Lower lobe of right lung (tissue), 2 donors: Measurements from ENCODE around the gene TUBB2B. TPM values are rescaled to one million over a fixed set of nuclear protein-coding genes. Genes with fewer than 3 reads are reported as not detected.
"Not testable (repeated sequence)": the region's sequence is repeated elsewhere in the genome, so short reads cannot be mapped to it uniquely, and the experiment has no call there.

Experiments
- ATAC-seq, 2 donors: fragments of 200-7000 bp; cut with Tn5 transposase; one replicate each; pipeline ENCODE4 v1.9.1; 2020 to 2022; ENCODE audit warnings: mild to moderate bottlenecking in 2 of 2, moderate library complexity in 2 of 2
- DNase-seq: peaks from one replicate; pipeline ENCODE4 v3.0.0-alpha.2; 2020
- H3K27ac ChIP-seq: fragments of 200-600 bp; one replicate; pipeline ENCODE4 v1.8.0; 2022
- H3K27me3 ChIP-seq: fragments of 200-600 bp; one replicate; pipeline ENCODE4 v1.8.0; 2022; ENCODE audit warnings: low read depth
- H3K36me3 ChIP-seq: fragments of 200-600 bp; one replicate; pipeline ENCODE4 v1.8.0; 2022; ENCODE audit warnings: mild to moderate bottlenecking
- H3K4me1 ChIP-seq: fragments of 200-600 bp; one replicate; pipeline ENCODE4 v1.8.0; 2022
- H3K4me3 ChIP-seq: fragments of 200-600 bp; one replicate; pipeline ENCODE4 v1.8.0; 2022; ENCODE audit warnings: mild to moderate bottlenecking
- H3K9me3 ChIP-seq: fragments of 200-600 bp; one replicate; pipeline ENCODE4 v1.8.0; 2022
- CTCF ChIP-seq: fragments of 200-600 bp; IDR thresholded peaks from one replicate; pipeline ENCODE4 v1.8.0; 2022; ENCODE audit warnings: antibody characterized with exemption, mild to moderate bottlenecking
- intact Hi-C: fragments of 100-400 bp; cut with DNase I; formaldehyde crosslinking; loops from one replicate; pipeline ENCODE4 v1.11.0; 2022
- total RNA-seq: library from RNA; stranded (reverse); fragmentation: NEBNext Ultra II Directional; extraction: Animal tissue kit (Norgen Biotek cat#: 25700); gene quantifications from one replicate; pipeline ENCODE4 v1.2.1, GENCODE V29; 2021
- donor health status: DM: no; HTN: yes; CAD: no; lungs with severe emphysema.

TUBB2B gene
- total RNA-seq, 1 donor from 2014 or later = 0.59 TPM

DNA sequence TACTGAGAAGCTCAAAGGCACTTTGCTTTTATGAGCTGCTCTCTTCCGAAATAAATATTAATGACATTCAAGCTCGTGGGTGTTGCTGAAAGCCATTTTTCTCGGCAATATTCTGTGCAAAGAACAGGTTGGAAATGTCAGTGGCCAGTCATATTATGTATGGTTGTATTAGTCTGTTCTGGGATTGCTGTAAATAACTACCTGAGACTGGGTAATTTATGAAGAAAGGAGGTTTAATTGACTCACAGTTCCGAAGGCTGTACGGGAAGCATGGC, 32.1 kb downstream of the TUBB2B start:
- no peaks in the 10 kb centered on the region for H3K9me3 ChIP-seq
- no peaks in the 10 kb centered on the region for H3K27me3 ChIP-seq
- DNase-seq (no peak), ATAC-seq (no peak)
- no peaks in the 10 kb centered on the region for H3K36me3 ChIP-seq
- H3K4me1 ChIP-seq = no peaks in the 10 kb centered on the region
- H3K4me3 ChIP-seq = no peak overlapping the region
- H3K27ac ChIP-seq = no peak overlapping the region
- intact Hi-C loops = no loop called here
- TF ChIP-seq CTCF = no peak

DNA sequence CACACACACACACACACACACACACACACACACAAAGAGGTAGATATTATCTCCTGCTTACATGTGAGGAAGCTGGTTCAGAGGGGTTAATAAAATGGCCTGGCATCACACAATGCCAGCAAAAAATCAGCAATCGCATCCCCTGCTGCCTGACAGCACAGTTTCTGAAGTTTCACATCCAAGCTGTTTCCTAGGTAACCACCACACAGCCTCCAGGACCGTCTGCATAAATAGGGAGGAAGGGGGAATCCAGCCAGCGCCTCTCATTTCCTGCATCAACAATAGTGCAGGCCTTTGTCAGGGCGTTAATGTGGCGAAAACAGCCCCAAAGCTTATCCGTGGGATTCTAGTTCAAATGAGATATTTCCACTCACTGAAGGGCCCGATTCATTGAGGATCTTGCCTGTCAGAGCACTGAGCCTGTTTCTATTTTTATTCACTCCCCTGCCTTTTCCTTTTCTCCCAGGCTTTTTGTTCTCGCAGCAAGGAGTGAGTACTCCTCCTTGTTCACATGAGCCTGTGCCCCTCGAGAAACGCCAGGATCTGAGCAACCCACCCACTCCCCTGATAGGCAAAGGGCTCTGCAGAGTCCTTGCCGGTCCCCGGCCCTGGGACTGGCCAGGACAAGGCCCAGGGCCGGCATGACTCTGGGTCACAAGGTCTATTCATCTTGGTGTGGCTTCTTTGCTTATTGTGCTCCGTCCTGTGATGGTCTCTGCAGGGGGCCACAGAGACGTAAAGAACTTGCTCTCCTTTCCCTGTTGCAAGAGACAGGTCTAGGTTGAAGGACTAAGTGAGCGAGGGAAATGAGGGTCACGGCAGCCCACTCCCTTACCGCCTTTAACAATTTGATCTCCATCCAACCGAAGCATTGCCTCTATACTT, 32.7 kb downstream of the TUBB2B start:
- Histone ChIP-seq H3K4me3 (no peak overlapping the region), H3K9me3 (no peaks in the 10 kb centered on the region), H3K36me3 (no peaks in the 10 kb centered on the region), H3K4me1 (no peaks in the 10 kb centered on the region), H3K27me3 (no peaks in the 10 kb centered on the region), H3K27ac (no peak overlapping the region)
- ATAC-seq = no peak
- TF ChIP-seq CTCF = no peak
- DNase-seq = no peak
- intact Hi-C loops = no loop called here

DNA sequence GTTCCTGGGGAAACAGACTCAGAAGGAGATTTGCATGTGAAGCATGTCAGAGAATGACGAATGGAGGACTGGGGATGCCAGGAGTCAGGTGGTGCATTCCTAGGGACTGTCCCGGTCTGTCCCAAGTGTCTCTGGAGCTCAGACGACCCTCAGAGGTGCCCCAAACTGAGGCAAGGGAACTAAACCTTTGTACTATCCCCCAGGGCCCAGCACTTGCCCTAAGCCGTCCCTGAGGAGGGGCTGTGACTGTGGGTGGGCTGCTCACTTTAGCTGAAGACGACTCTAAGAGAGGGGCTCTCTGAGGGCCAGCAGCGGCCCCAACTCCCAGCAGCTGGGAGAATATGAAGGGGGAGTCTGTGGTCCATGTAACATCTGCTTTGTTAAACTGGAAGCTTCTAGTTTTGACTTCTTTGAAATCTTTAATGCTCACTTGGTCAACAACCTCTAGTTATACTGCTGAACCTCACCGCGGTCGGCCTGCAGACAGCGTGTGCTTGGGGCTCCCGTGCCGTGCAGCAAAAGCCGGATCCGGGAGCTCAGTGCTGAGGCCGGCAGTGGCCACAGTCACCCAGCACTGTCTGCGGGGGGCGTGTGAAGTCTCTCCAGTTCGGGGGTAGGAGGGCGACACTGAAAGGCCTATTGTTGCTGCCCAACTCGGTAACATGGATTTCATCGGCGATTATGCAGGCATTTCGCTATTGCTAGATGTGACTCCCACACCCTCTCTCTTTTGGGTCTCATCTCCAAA, 34.2 kb downstream of the TUBB2B start:
- Histone ChIP-seq H3K27me3 (no peaks in the 10 kb centered on the region), H3K36me3 (no peaks in the 10 kb centered on the region), H3K4me3 (no peak overlapping the region), H3K9me3 (no peaks in the 10 kb centered on the region), H3K27ac (no peak overlapping the region), H3K4me1 (no peaks in the 10 kb centered on the region)
- intact Hi-C loops = no loop called here
- DNase-seq (no peak), ATAC-seq (no peak)
- no peak for TF ChIP-seq CTCF

DNA sequence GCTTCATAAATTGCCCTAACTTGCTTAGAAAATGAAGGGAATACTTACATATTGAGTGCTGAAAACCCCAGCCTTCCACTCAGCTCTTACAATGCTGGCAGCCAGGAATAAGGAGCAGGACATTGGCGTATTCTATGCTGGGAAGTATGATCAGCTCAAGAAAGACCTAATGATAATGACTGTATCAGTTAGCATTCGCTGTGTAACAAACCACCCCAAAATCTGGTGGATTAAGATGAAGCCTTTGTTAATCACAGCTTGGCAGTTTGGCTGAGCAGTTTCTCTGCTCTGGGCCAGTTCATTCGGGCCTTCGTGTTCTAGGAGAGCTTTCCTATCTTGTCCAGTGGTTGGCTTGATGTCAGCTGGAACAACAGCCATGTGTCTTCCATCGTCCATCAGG, 36.7 kb downstream of the TUBB2B start:
- TF ChIP-seq CTCF = no peak
- intact Hi-C loops = no loop called here
- Histone ChIP-seq H3K27ac (no peak overlapping the region), H3K4me1 (no peaks in the 10 kb centered on the region), H3K36me3 (no peaks in the 10 kb centered on the region), H3K4me3 (no peak overlapping the region), H3K27me3 (no peaks in the 10 kb centered on the region), H3K9me3 (no peaks in the 10 kb centered on the region)
- DNase-seq (no peak), ATAC-seq (no peak)

DNA sequence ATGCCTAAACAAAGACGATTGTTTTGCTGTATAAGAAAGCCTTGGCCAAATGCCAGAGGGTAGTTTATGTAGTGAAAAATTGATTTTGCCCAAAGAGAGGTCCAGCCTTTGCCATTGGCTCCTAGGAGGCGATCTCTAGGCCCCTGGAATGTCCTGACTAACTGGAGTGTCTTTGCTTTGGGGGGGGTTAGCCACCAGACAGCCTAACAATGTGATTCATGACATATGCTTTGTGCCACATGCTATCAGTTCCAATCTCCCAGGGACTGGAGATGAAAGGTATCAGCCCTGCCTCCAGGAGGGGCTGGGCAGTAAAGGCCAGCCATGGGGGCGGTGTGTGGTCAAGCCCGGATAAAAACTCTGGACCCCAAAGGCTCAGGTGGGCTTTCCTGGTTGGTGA, 37.4 kb downstream of the TUBB2B start:
- ATAC-seq = no peak
- no peaks in the 10 kb centered on the region for H3K27me3 ChIP-seq
- H3K36me3 ChIP-seq = no peaks in the 10 kb centered on the region
- no peaks in the 10 kb centered on the region for H3K4me1 ChIP-seq
- DNase-seq = no peak
- TF ChIP-seq CTCF = no peak
- no peak overlapping the region for H3K27ac ChIP-seq
- H3K9me3 ChIP-seq = no peaks in the 10 kb centered on the region
- intact Hi-C loops = no loop called here
- H3K4me3 ChIP-seq = no peak overlapping the region

DNA sequence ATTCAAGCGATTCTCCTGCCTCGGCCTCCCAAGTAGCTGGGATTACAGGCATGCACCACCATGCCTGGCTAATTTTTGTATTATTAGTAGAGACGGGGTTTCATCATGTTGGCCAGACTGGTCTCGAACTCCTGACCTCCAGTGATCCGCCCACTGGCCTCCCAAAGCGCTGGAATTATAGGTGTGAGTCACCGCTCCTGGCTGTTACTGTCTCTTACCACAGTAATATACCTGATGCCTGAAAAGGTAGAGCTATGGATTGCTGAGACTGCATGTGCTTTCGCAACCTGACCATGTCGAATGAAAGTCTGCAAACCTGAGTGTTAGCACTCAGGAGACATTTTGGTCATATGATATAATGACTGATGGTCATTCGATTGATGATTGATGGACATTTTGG, 38.3 kb downstream of the TUBB2B start:
- DNase-seq, ATAC-seq: not testable (repeated sequence)

More for the DNA sequence above, 38.3 kb downstream of the TUBB2B start:
- H3K4me3 ChIP-seq, H3K4me1 ChIP-seq, H3K36me3 ChIP-seq, intact Hi-C loops, H3K27ac ChIP-seq, H3K9me3 ChIP-seq, H3K27me3 ChIP-seq: not testable (repeated sequence)
